GM21576 (cell line): ENCODE data around the gene SEM1.
"Not testable (repeated sequence)": the region's sequence is repeated elsewhere in the genome, so short reads cannot be mapped to it uniquely, and the experiment has no call there.

Experiments
- ATAC-seq: cut with Tn5 transposase; IDR thresholded peaks from one replicate; pipeline ENCODE4 v1.9.1; 2021; ENCODE audit warnings: mild to moderate bottlenecking, moderate library complexity; ENCODE audit not compliant: unreplicated experiment

Gene SEM1

DNA sequence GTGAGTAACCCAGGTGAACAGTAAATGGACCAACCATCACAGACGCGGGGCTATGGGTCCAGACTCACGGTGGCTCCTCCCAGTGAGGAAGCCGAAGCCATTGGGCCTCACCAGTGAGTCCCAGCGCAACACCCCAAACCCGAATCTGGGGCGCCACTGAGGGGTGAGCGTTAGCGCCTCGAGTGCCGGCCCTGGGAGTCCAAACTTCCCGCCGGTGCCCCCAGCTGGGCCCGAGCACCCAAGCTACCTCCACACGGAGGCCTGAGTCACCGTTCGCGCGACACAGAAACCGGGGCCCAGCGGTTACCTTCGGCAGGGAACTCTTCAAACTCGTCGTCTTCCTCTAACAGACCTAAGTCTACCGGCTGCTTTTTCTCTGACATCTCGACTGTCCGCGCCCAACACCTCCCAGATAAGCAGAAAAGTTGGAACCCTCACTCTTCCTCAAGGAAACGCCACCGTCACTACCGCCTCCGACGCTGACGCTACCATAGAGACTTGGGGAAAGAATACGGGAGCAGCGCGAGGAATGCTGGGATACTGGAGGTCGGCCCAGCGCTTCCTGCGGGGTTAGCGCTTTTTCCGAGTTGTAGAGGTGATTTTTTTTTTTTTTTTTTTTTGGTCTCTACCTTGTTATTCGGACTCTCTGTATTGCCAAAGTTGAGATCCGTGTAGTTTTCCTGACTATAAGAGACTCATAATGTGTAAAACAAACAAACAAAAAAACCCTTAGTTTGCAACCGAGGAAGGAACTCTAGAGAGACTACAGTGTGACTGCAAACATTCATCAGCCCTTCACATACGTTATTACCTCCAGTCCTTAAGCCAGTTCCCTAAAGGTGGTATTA lies at the start of gene SEM1:
Gene SEM1 (minus strand): TSS at position 466 of the 848 bp plus-strand sequence. CDS start 83 bp downstream, at position 383.
- peak; percentile 95 for ATAC-seq

DNA sequence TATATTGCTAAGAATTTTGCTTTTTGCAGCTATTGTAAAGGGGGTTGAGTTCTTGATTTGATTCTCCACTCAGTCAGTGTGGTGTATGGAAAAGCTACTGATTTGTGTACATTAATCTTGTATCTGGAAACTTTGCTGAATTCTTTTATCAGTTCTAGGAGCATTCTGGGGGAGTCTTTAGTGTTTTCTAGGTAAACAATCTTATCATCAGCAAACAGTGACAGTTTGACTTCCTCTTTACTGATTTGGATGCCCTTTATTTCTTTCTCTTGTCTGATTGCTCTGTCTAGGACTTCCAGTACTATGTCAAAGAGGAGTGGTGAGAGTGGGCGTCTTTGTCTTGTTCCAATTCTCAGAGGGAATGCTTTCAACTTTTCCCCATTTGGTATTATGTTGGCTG lies 48.2 kb upstream of the SEM1 start:
- not testable (repeated sequence) for ATAC-seq

DNA sequence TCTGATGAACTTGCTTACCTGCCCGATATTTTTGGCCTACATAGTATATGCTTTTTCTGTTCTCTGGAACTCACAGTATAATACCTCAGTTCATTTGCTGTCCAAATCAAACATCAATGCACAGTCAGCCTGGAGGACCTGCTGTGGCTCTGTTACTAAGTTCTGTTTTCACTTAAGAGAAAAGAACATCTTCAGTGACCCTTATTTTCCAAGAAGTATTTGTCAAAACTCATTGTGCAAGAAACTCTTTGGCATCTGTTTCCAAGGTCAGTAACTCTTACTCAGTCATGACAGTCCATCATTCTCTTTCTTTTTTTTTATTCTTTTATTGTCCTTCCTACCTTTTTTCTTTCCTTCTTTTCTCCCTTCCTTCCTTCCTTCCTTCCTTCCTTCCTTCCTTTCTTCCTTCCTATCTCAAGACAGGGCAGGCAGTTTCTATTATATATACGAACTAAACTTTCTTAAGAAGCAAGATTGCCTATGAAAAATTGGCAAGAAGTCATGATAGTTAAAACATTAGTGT lies 37.8 kb upstream of the SEM1 start:
- no peak for ATAC-seq

DNA sequence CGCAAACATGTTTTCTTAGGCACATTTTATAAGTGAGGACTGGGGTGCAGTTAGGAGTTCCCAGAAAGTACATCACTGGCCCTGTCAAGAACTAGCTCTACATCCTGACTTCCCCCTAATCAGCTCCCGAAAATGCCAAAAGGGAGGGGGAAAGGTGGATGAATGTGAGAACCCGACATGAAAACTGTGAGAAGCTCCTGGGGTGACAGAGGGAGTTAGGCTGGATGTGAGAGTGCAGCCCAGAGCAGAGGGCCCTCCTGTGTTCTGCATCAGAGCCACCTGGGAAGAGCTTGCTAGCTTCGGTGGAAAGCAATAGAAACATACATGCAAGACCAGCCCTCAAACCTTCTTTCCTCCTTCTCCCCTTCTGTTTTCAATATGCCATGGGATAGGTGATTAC lies 30.5 kb upstream of the SEM1 start:
- no peak for ATAC-seq

DNA sequence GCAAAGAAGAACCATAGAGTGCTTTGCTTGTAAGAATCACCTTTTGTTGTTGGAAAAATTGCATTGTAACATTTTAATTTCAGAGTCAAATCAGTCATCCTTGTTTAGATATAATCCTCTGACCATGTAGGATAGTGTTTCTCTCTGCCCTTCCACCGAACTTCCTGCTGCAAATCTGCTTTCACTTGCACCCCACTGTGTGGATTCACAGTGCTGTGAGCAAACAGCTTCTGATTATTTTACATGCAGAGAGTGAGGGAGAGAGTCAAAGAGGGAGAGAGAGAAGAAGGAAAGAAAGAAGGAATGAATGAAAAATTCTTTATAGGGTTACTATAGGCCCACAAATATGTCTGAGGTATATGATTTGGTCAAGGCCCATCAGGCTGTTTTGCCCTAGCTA lies 30.0 kb upstream of the SEM1 start:
- ATAC-seq, result no peak

DNA sequence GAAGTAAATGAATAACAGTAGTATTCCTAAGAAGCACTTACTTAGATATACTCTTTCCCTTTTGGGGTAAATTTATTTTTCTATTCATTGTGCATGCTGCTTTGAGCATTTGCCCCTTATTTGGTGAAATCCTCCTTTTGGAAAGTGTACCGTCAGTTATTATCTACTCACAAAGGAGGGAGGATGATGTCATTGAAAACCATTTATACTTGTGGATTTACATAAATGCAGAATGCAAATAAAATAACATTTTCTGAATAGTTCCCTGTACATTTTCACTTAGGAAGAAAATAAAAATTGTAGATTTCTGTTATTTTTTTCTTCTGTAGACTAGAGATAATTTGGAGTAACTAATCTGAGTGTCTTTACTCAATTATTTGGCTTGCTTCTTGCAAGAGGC lies 29.5 kb upstream of the SEM1 start:
- ATAC-seq, result no peak

DNA sequence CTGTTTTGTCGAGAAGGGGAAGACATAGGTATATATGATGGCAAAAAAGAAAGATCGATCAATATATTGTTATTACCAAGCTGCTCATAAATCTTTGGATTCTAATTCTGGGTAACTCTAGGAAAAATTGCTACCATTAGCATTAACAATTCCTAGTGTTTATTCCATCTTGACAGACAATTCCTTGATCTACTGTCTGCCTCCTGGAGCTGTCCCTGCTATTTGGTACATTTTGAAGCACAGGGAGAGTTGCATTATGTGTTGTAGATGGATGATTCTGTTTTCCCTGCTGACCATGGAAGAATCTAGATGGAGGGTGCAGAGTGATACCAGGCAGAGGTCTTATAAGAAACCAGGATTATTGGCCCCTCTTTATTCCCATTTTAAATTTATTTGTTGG lies 29.1 kb upstream of the SEM1 start:
- ATAC-seq, result no peak

DNA sequence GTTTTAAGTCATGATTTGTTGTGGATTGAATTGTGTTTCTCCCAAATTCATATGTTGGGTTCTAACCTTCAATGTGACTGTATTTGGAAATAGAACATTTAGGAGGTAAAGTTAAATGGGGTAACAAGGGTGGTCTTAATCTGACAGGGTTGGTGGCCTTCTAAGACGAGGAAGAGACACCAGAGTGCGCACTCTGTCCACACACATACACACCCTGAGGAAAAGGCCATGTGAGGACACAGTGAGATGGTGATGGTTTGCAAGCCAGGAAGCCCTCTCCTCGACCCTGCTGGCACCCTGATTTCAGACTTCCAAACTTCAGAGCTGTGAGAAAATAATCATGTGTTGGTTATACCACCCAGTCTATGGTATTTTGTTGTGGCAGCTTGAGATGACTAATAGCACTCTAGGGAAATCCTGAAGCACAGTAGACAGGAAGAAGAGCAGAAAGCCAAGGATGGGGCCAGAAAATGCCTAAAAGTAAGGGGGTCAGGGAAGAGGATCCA lies 28.0 kb upstream of the SEM1 start:
- ATAC-seq, result no peak

DNA sequence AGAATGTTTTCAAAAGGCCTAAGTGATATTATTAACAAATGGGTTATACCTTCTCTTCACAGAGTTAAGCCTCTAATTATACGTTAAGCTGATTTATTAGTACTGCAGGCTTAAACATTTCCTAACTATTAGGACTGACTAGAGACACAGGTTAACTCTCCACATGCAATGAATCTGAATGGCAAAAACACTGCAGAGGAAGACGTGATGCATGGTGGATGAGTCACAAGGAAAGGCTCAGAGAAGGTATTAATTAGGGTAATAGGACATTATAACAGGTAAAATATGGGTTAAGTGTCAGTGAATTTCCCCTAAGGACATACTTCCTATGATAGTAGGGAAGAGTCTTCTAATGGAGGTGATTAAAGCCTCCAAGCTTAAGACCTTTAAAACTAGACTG lies 24.7 kb upstream of the SEM1 start:
- no peak for ATAC-seq

DNA sequence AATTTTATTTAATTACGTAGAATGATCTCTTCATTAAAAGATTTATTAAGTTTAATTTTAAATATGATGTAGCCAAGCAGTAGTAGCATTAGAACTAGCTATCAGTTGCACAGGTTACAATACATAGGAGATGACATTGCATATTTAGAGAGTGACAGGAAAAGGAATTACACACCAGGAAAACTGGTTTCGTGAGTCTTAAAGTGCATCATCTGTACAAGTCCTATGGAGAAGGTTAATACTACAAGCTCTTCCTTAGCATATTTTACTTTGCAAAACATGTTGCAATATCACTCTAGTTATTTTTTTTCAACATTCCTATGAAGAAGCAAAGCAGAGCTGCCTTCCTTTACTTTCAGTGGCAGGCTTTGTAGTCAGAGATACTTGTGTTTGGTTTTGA lies 20.2 kb upstream of the SEM1 start:
- no peak for ATAC-seq

DNA sequence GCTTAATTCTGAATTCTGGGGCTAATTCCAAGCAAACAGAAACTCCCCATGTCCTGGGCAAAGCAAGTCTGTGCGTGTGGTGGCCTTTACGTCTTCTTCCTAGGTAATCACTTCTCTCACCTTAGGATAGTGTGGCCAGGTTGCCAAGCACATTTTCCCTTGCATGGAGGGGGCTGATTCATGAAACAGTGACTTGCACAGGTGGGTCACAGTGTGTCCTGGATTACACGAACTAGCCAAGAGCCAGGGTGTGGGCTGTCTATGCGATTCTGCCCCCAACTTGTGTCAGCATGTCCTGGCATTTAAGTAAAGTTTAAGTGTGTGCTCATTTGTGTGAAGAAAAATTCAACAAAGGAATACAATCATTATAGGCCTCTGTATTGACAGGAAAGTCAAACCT lies 18.5 kb upstream of the SEM1 start:
- ATAC-seq, result no peak

DNA sequence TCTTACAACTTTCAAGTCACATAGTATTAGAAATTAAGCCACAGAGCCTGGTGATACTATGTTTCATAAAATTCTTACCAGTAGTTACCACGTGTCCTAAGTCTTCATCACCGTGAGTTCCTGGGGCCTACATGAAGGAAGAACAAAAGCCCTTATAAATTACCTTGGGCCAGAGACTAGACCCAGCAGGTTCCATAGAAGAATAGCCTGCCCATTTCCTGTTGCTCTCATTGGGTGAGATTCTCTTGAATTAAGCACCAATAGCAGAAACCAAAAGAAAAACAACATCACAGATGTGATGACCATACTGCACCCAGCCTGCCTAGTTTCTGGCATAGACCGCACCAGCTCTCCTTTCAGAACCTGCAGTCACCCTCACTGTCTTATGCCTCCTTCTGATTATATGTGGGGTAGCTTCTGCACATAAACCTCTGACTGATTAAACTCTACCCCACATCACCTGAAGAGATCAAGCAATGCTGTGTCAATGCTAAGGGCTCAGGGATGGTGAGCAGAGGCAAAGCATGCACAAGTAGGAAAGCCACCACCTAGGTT lies 18.0 kb upstream of the SEM1 start:
- ATAC-seq, result no peak

DNA sequence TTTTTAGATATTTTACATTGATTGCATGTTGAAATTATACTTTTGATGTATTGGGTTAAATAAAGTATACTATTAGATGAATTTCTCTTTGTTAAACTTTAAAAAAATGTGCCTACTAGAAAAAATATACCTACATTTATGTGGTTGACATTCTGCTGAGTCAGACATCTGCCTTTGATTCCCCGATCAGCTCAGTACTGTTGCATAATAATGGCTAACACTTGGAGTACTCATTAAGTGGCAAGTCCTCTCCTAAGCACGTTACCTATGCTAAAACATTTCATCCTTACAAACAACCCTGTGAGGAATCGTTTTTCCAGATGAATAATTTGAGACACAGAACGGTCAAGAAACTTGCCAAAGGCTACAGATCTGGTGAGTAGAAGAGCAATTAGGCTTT lies 14.0 kb upstream of the SEM1 start:
- no peak for ATAC-seq

DNA sequence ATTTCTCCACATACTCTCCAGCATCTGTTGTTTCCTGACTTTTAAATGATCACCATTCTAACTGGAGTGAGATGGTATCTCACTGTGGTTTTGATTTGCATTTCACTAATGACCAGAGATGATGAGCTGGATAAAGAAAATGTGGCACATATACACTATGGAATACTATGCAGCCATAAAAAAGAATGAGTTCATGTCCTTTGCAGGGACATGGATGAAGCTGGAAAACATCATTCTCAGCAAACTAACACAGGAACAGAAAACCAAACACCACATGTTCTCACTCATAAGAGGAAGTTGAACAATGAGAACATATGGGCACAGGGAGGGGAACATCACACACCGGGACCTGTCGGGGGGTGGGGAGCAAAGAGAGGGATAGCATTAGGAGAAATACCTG lies 13.3 kb upstream of the SEM1 start:
- ATAC-seq, result not testable (repeated sequence)

DNA sequence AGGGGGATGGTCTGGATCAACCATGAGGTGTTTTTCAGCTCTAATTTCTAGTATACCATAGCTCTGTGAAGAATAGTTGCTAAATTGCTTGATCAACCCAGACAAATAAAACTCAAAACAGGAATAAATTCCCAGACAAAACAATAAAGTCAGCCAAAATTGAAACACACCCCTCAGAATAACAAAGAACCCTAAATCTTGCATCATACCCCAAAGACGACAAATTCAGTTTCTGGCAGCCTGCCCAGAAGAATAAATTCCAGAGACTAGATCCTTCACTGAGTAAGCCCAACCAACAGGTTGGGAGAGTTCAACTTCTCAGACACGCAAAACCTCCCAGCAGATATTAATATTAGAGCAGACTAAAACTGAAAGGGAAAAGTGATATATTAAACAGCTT lies 11.2 kb upstream of the SEM1 start:
- no peak for ATAC-seq

DNA sequence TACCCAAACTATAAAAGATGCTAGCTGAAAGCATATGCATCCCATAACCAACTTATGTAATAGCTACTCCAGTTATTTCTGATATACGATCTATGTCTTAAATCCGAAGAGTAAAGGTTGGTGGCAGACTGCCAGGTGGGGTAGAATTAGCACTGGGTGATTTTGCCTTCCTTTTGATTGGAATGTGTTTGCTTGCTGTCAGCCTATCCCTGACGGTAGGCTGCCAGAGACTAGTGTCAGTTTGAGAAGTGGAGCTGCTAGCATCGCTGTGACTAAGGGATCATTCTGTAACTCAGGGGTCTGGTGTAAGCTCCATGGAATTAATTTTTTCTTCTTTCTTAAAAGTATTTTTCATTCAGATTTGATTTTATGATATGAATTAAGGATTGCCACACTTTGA lies 9.5 kb upstream of the SEM1 start:
- ATAC-seq, result no peak

DNA sequence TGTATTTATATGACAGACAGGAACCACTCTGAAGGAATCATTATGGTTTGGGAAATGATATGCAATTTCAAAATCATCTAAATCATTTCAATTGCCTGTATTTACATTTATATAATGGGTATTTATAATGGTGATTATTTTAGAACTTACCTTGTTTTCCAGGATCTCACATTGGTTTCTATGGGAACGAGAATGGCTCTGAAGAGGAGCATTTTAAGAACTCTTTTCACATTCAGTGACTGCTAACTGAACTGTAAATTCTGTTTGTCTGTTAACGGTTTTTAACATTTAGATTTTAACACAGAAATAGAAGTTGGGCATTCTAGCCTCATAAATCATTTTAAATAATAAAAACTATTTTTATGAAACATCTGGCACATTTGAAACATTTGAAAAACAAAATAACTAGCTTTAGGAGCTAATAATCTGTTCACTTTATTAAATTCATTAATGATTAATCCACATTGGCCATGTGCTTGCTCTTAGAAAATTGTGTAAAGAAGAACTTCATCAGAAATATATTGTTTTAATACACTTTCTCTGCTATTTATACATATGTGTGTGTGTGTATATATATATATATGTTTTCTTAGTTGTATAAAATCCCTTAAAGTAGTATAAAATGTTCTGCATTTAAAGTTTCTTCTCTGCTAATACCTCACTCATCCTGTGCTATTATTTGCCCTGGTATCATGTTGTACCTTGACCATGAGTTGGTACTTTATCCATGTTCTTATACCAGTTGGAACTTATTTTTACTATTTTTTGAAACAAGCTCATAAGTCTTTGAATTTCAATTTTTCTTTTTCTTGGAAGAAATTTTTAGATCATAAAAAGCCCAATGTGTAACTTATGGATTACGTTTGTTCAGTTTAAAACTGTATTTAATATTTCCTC lies 8.7 kb upstream of the SEM1 start:
- no peak for ATAC-seq

DNA sequence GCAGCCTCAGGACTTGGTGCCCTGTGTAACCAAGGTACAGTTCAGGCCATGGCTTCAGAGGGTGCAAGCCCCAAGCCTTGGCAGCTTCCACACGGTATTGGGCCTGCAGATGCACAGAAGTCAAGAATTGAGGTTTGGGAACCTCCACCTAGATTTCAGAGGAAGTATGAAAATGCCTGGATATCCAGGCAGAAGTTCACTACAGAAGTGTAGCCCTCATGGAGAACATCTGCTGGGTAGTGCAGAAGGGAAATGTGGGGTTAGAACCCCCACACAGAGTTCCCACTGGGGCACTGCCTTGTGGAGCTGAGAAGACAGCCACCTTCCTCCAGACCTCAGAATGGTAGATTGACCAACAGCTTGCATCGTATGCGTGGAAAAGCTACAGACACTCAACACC lies 3.4 kb upstream of the SEM1 start:
- no peak for ATAC-seq

DNA sequence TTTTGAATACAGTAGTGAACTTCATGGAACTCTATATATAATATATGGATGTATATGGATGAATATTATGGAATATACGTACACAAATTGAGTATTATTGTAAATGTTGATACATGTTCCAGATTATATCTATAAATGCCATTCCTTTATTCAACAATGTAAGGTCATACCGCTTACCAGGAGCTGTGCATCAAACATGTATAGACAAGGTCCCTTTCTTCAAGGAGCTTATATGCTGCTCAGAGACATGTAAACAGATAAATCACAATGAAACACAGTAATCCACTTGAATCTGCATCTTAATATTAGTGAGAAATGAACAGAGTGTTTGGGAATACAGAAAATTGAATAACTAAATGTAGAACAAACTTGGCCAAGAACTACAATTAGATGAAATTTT lies 898 bp upstream of the SEM1 start:
- ATAC-seq, result no peak

DNA sequence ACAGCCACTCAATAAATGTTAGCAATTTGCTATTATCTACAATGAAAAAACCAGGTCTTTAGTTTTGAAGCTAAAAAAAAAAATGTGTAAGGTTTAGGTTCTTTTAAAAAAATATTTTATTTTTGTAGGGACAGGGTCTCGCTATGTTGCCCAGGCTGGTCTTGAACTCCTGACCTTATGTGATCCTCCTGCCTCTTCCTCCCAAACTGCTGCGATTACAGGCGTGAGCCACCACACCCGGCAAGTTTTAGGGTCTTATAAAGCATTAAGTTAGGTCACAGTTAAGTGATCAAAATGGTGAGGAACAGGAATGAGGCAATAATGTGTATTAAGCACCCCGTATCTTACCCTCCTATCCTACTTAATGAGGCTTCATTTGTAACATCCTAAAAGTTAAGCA lies 774 bp downstream of the SEM1 start:
- ATAC-seq, result no peak
